Smooth muscle cell (in vitro differentiated cells): Measurements from ENCODE around the gene ACOX3. TPM values are rescaled to one million over a fixed set of nuclear protein-coding genes. Genes with fewer than 3 reads are reported as not detected.

Source experiments
- DNase-seq: peaks from one replicate; lab custom pipeline; 2025; ENCODE audit not compliant: unreplicated experiment; lab: John Stamatoyannopoulos, UW
- H2AFZ ChIP-seq: fragments of 200-600 bp; sonication (generic); 2 replicates; pipeline ENCODE4 v1.6.0; 2016; ENCODE audit warnings: antibody characterized with exemption, low read depth, mild to moderate bottlenecking
- H3F3A ChIP-seq: fragments of 200-600 bp; sonication (generic); 2 replicates; pipeline ENCODE4 v1.6.0; 2017; ENCODE audit warnings: antibody characterized with exemption, low read depth
- H3K27ac ChIP-seq: fragments of 200-600 bp; sonication (generic); 2 replicates; pipeline ENCODE4 v1.5.1; 2016; ENCODE audit warnings: low read depth, mild to moderate bottlenecking
- H3K27me3 ChIP-seq: fragments of 200-600 bp; sonication (generic); 2 replicates; pipeline ENCODE4 v1.6.1; 2016; ENCODE audit warnings: low read depth, mild to moderate bottlenecking
- H3K36me3 ChIP-seq: fragments of 200-600 bp; sonication (generic); 2 replicates; pipeline ENCODE4 v1.5.1; 2016; ENCODE audit warnings: low read depth
- H3K4me1 ChIP-seq: fragments of 200-600 bp; sonication (generic); 2 replicates; pipeline ENCODE4 v1.5.1; 2016; ENCODE audit warnings: low read depth
- H3K4me2 ChIP-seq: fragments of 200-600 bp; sonication (generic); 2 replicates; pipeline ENCODE4 v1.6.0; 2016; ENCODE audit warnings: mild to moderate bottlenecking
- H3K4me3 ChIP-seq: fragments of 200-600 bp; sonication (generic); 2 replicates; pipeline ENCODE4 v1.5.1; 2016; ENCODE audit warnings: mild to moderate bottlenecking
- H3K79me2 ChIP-seq: fragments of 200-600 bp; sonication (generic); 2 replicates; pipeline ENCODE4 v1.6.0; 2016; ENCODE audit warnings: low read depth, mild to moderate bottlenecking
- H3K9ac ChIP-seq: fragments of 200-600 bp; sonication (generic); 2 replicates; pipeline ENCODE4 v1.6.0; 2016; ENCODE audit warnings: low read depth
- H3K9me3 ChIP-seq: fragments of 200-600 bp; sonication (generic); replicated peaks from 2 replicates; pipeline ENCODE4 v1.5.1; 2016; ENCODE audit warnings: low read depth
- H4K20me1 ChIP-seq: fragments of 200-600 bp; sonication (generic); 2 replicates; pipeline ENCODE4 v1.6.0; 2016; ENCODE audit warnings: low read depth
- CTCF ChIP-seq: fragments of 200-600 bp; sonication (generic); IDR thresholded peaks from 2 replicates; pipeline ENCODE4 v1.5.1; 2017; ENCODE audit warnings: borderline replicate concordance, mild to moderate bottlenecking, antibody characterized with exemption; ENCODE audit not compliant: insufficient read depth, poor library complexity, severe bottlenecking
- WGBS: methylation state at CpG from one replicate; pipeline ENCODE4 v1.1.7; 2016; ENCODE audit warnings: low lambda C conversion rate; 5-methylcytosine and 5-hydroxymethylcytosine counted together
- polyA plus RNA-seq: library from polyadenylated mRNA; unstranded; fragments of >200 nt; fragmentation: Nextera tagmentation; extraction: Ambion mirVana; gene quantifications from 2 replicates; pipeline ENCODE4 v1.2.1, GENCODE V29; 2016
- total RNA-seq: library from RNA; depleted of rRNA; stranded (reverse); fragments of >200 nt; gene quantifications from 2 replicates; pipeline ENCODE4 v1.2.3, GENCODE V29; 2014

The ACOX3 gene
- total and polyA plus RNA-seq, 2 experiments from 2014 or later = 25.0 to 27.9 TPM

- no peak for DNase-seq
- Histone ChIP-seq H3K4me3 (no peak overlapping the region), H3K27ac (no peak overlapping the region), H3K4me2 (no peak overlapping the region), H2AFZ (no peak overlapping the region), H3F3A (no peaks in the 10 kb centered on the region), H4K20me1 (no peaks in the 10 kb centered on the region), H3K27me3 (no peaks in the 10 kb centered on the region), H3K9me3 (no peaks in the 10 kb centered on the region), H3K4me1 (no peaks in the 10 kb centered on the region), H3K36me3 (no peaks in the 10 kb centered on the region), H3K79me2 (no peaks in the 10 kb centered on the region), H3K9ac (no peak overlapping the region)
- 84% methylated on average over 9 of the region's 9 CpGs for WGBS
- no peak for TF ChIP-seq CTCF
Measured at GRCh38 chr4:8322794-8323704, 117.5 kb downstream of the ACOX3 start.

- H3K79me2 ChIP-seq = no peaks in the 10 kb centered on the region
- no peaks in the 10 kb centered on the region for H3K9me3 ChIP-seq
- no peaks in the 10 kb centered on the region for H3K27me3 ChIP-seq
- H3K4me3 ChIP-seq = no peak overlapping the region
- no peaks in the 10 kb centered on the region for H4K20me1 ChIP-seq
- no peak overlapping the region for H3K27ac ChIP-seq
- no peak overlapping the region for H3K4me2 ChIP-seq
- no peak overlapping the region for H2AFZ ChIP-seq
- no peaks in the 10 kb centered on the region for H3K4me1 ChIP-seq
- H3F3A ChIP-seq = no peaks in the 10 kb centered on the region
- H3K36me3 ChIP-seq = no peaks in the 10 kb centered on the region
- 93% methylated on average over 5 of the region's 5 CpGs for WGBS
- DNase-seq = no peak
- H3K9ac ChIP-seq = no peak overlapping the region
- no peak for TF ChIP-seq CTCF
Measured at GRCh38 chr4:8321771-8322170, 118.8 kb downstream of the ACOX3 start.

- H3K27ac ChIP-seq = no peak overlapping the region
- 88% methylated on average over 2 of the region's 2 CpGs for WGBS
- DNase-seq = no peak
- H2AFZ ChIP-seq = no peak overlapping the region
- no peak overlapping the region for H3K9ac ChIP-seq
- no peaks in the 10 kb centered on the region for H3K9me3 ChIP-seq
- H3K4me1 ChIP-seq = peaks cover 2% of the 10 kb centered on the region
- H3K36me3 ChIP-seq = no peaks in the 10 kb centered on the region
- no peak for TF ChIP-seq CTCF
- no peak overlapping the region for H3K4me2 ChIP-seq
- no peaks in the 10 kb centered on the region for H3F3A ChIP-seq
- no peaks in the 10 kb centered on the region for H4K20me1 ChIP-seq
- no peaks in the 10 kb centered on the region for H3K27me3 ChIP-seq
- no peaks in the 10 kb centered on the region for H3K79me2 ChIP-seq
- no peak overlapping the region for H3K4me3 ChIP-seq
Measured at GRCh38 chr4:8321220-8321619, 119.3 kb downstream of the ACOX3 start.

- H3K9me3 ChIP-seq = no peaks in the 10 kb centered on the region
- no peaks in the 10 kb centered on the region for H3K36me3 ChIP-seq
- TF ChIP-seq CTCF = no peak
- no peaks in the 10 kb centered on the region for H3K27me3 ChIP-seq
- no peaks in the 10 kb centered on the region for H3K79me2 ChIP-seq
- no peaks in the 10 kb centered on the region for H4K20me1 ChIP-seq
- no peak overlapping the region for H3K4me2 ChIP-seq
- H3K9ac ChIP-seq = no peak overlapping the region
- H3F3A ChIP-seq = peaks cover 3% of the 10 kb centered on the region
- no peak for DNase-seq
- no peak overlapping the region for H2AFZ ChIP-seq
- H3K4me3 ChIP-seq = no peak overlapping the region
- H3K4me1 ChIP-seq = peaks cover 5% of the 10 kb centered on the region
- no peak overlapping the region for H3K27ac ChIP-seq
- 83% methylated on average over 2 of the region's 2 CpGs for WGBS
Measured at GRCh38 chr4:8320386-8320750, 120.2 kb downstream of the ACOX3 start.
